ENCODE measurements around the gene STXBP6.
"Not testable (repeated sequence)": the region's sequence is repeated elsewhere in the genome, so short reads cannot be mapped to it uniquely, and the experiment has no call there.

The STXBP6 gene

GRCh38 chr14:24966579-24966964, 83.4 kb downstream of the STXBP6 start:
- in situ Hi-C loops (cut with HindIII; ENCODE audit: low pct_ligation_motif_present, low pct_unique_long_range_greater_than_20kb, low sequenced_read_pairs): no loop called here

GRCh38 chr14:24965934-24966578, 83.9 kb downstream of the STXBP6 start:
- in situ Hi-C loops (cut with HindIII; ENCODE audit: low pct_ligation_motif_present, low pct_unique_long_range_greater_than_20kb, low sequenced_read_pairs): no loop called here
- DNase-seq: peak; percentile 6

More at GRCh38 chr14:24966579-24966964, 83.4 kb downstream of the STXBP6 start:
- DNase-seq: no peak

GRCh38 chr14:24965578-24965933, 84.4 kb downstream of the STXBP6 start:
- no peak for DNase-seq
- in situ Hi-C loops (cut with HindIII; ENCODE audit: low pct_ligation_motif_present, low pct_unique_long_range_greater_than_20kb, low sequenced_read_pairs): no loop called here

- in situ Hi-C loops (cut with HindIII; ENCODE audit: low pct_ligation_motif_present, low pct_unique_long_range_greater_than_20kb, low sequenced_read_pairs): no loop called here
- no peak for DNase-seq
These were observed 85.4 kb downstream of the STXBP6 start for GRCh38 chr14:24964591-24964990.

- in situ Hi-C loops (cut with HindIII; ENCODE audit: low pct_ligation_motif_present, low pct_unique_long_range_greater_than_20kb, low sequenced_read_pairs): no loop called here
- no peak for DNase-seq
These were observed 85.9 kb downstream of the STXBP6 start for GRCh38 chr14:24964048-24964447.

GRCh38 chr14:24962118-24962517, 87.8 kb downstream of the STXBP6 start:
- in situ Hi-C loops (cut with HindIII; ENCODE audit: low pct_ligation_motif_present, low pct_unique_long_range_greater_than_20kb, low sequenced_read_pairs); DNase-seq: not testable (repeated sequence)

- in situ Hi-C loops (cut with HindIII; ENCODE audit: low pct_ligation_motif_present, low pct_unique_long_range_greater_than_20kb, low sequenced_read_pairs): no loop called here
- no peak for DNase-seq
These were observed 89.1 kb downstream of the STXBP6 start for GRCh38 chr14:24960816-24961215.

- DNase-seq: no peak
These were observed 90.1 kb downstream of the STXBP6 start for GRCh38 chr14:24959791-24960331.

GRCh38 chr14:24958271-24958670, 91.7 kb downstream of the STXBP6 start:
- in situ Hi-C loops (cut with HindIII; ENCODE audit: low pct_ligation_motif_present, low pct_unique_long_range_greater_than_20kb, low sequenced_read_pairs): no loop called here
- DNase-seq: no peak

More at GRCh38 chr14:24959791-24960331, 90.1 kb downstream of the STXBP6 start:
- in situ Hi-C loops (cut with HindIII; ENCODE audit: low pct_ligation_motif_present, low pct_unique_long_range_greater_than_20kb, low sequenced_read_pairs): no loop called here

- DNase-seq: no peak
- in situ Hi-C loops (cut with HindIII; ENCODE audit: low pct_ligation_motif_present, low pct_unique_long_range_greater_than_20kb, low sequenced_read_pairs): no loop called here
These were observed 92.1 kb downstream of the STXBP6 start for GRCh38 chr14:24957814-24958213.

GRCh38 chr14:24956104-24956503, 93.8 kb downstream of the STXBP6 start:
- in situ Hi-C loops (cut with HindIII; ENCODE audit: low pct_ligation_motif_present, low pct_unique_long_range_greater_than_20kb, low sequenced_read_pairs): no loop called here
- DNase-seq: no peak

GRCh38 chr14:24954700-24955037, 95.3 kb downstream of the STXBP6 start:
- in situ Hi-C loops (cut with HindIII; ENCODE audit: low pct_ligation_motif_present, low pct_unique_long_range_greater_than_20kb, low sequenced_read_pairs): no loop called here
- no peak for DNase-seq

- DNase-seq: no peak
- in situ Hi-C loops (cut with HindIII; ENCODE audit: low pct_ligation_motif_present, low pct_unique_long_range_greater_than_20kb, low sequenced_read_pairs): no loop called here
These were observed 95.8 kb downstream of the STXBP6 start for GRCh38 chr14:24954037-24954699.

GRCh38 chr14:24952851-24953666, 96.9 kb downstream of the STXBP6 start:
- DNase-seq: no peak
- in situ Hi-C loops (cut with HindIII; ENCODE audit: low pct_ligation_motif_present, low pct_unique_long_range_greater_than_20kb, low sequenced_read_pairs): no loop called here

- in situ Hi-C loops (cut with HindIII; ENCODE audit: low pct_ligation_motif_present, low pct_unique_long_range_greater_than_20kb, low sequenced_read_pairs): no loop called here
These were observed 101.6 kb downstream of the STXBP6 start for GRCh38 chr14:24948261-24948847.

GRCh38 chr14:24947131-24947530, 102.8 kb downstream of the STXBP6 start:
- no peak for DNase-seq
- in situ Hi-C loops (cut with HindIII; ENCODE audit: low pct_ligation_motif_present, low pct_unique_long_range_greater_than_20kb, low sequenced_read_pairs): no loop called here

More at GRCh38 chr14:24948261-24948847, 101.6 kb downstream of the STXBP6 start:
- no peak for DNase-seq

GRCh38 chr14:24944800-24945199, 105.1 kb downstream of the STXBP6 start:
- in situ Hi-C loops (cut with HindIII; ENCODE audit: low pct_ligation_motif_present, low pct_unique_long_range_greater_than_20kb, low sequenced_read_pairs): no loop called here
- no peak for DNase-seq

GRCh38 chr14:24943024-24943423, 106.9 kb downstream of the STXBP6 start:
- DNase-seq: no peak
- in situ Hi-C loops (cut with HindIII; ENCODE audit: low pct_ligation_motif_present, low pct_unique_long_range_greater_than_20kb, low sequenced_read_pairs): no loop called here

GRCh38 chr14:24941719-24942118, 108.2 kb downstream of the STXBP6 start:
- in situ Hi-C loops (cut with HindIII; ENCODE audit: low pct_ligation_motif_present, low pct_unique_long_range_greater_than_20kb, low sequenced_read_pairs): no loop called here
- no peak for DNase-seq
